GM21576 (cell line): ENCODE measurements around the gene HABP4.

ENCODE experiments used
- ATAC-seq: cut with Tn5 transposase; IDR thresholded peaks from one replicate; pipeline ENCODE4 v1.9.1; 2021; ENCODE audit warnings: mild to moderate bottlenecking, moderate library complexity; ENCODE audit not compliant: unreplicated experiment

Gene HABP4

GRCh38 chr9:96476013-96476412, 26.0 kb downstream of the HABP4 start:
- ATAC-seq = no peak

- no peak for ATAC-seq
Measured at GRCh38 chr9:96476591-96476990, 26.6 kb downstream of the HABP4 start.

GRCh38 chr9:96478829-96479371, 28.9 kb downstream of the HABP4 start:
- peak; percentile 76 for ATAC-seq

GRCh38 chr9:96480736-96481135, 30.8 kb downstream of the HABP4 start:
- ATAC-seq = no peak

GRCh38 chr9:96482476-96482875, 32.5 kb downstream of the HABP4 start:
- ATAC-seq = no peak

GRCh38 chr9:96483197-96483596, 33.2 kb downstream of the HABP4 start:
- no peak for ATAC-seq

GRCh38 chr9:96483733-96484390, 33.9 kb downstream of the HABP4 start:
- ATAC-seq = no peak

GRCh38 chr9:96484521-96484931, 34.6 kb downstream of the HABP4 start:
- ATAC-seq = peak; percentile 93

GRCh38 chr9:96485280-96485679, 35.3 kb downstream of the HABP4 start:
- ATAC-seq = no peak

- no peak for ATAC-seq
Measured at GRCh38 chr9:96486386-96487028, 36.5 kb downstream of the HABP4 start.

GRCh38 chr9:96487029-96487396, 37.0 kb downstream of the HABP4 start:
- ATAC-seq = no peak

GRCh38 chr9:96487949-96488348, 38.0 kb downstream of the HABP4 start:
- ATAC-seq = no peak

- no peak for ATAC-seq
Measured at GRCh38 chr9:96489482-96489979, 39.6 kb downstream of the HABP4 start.

GRCh38 chr9:96490534-96491078, 40.6 kb downstream of the HABP4 start:
- ATAC-seq = no peak

- ATAC-seq = no peak
Measured at GRCh38 chr9:96491079-96491879, 41.3 kb downstream of the HABP4 start.

- ATAC-seq = no peak
Measured at GRCh38 chr9:96491880-96492525, 42.0 kb downstream of the HABP4 start.

GRCh38 chr9:96492993-96493531, 43.1 kb downstream of the HABP4 start:
- ATAC-seq = no peak

- no peak for ATAC-seq
Measured at GRCh38 chr9:96493757-96494156, 43.8 kb downstream of the HABP4 start.

GRCh38 chr9:96494215-96494800, 44.3 kb downstream of the HABP4 start:
- no peak for ATAC-seq

- ATAC-seq = no peak
Measured at GRCh38 chr9:96495341-96495740, 45.4 kb downstream of the HABP4 start.
